PC-3 (cell line): Measurements from ENCODE around the gene ARMCX4. TPM values are rescaled to one million over a fixed set of nuclear protein-coding genes. Genes with fewer than 3 reads are reported as not detected.
"Not testable (repeated sequence)": the region's sequence is repeated elsewhere in the genome, so short reads cannot be mapped to it uniquely, and the experiment has no call there.

Experiments
- ATAC-seq: fragments of 200-7000 bp; cut with Tn5 transposase; 2 replicates; pipeline ENCODE4 v1.9.1; 2020; ENCODE audit warnings: mild to moderate bottlenecking, moderate library complexity
- BruUV-seq: library from RNA; stranded (reverse); fragments of 400-500 nt; replicated peaks from 2 replicates; lab custom pipeline; 2021; lab: Mats Ljungman, UMichigan
- CTCF ChIA-PET: fragments of 300-600 bp; sonication (Branson Sonifier 250); formaldehyde crosslinking; loops from one replicate; lab custom pipeline; 2022; ENCODE audit warnings: antibody characterized with exemption; lab: Charles Lee
- POLR2A ChIA-PET: fragments of 300-600 bp; sonication (Branson Sonifier 250); formaldehyde crosslinking; loops from one replicate; lab custom pipeline; 2022; ENCODE audit warnings: antibody characterized with exemption; ENCODE audit not compliant: unreplicated experiment; lab: Charles Lee
- DNase-seq: peaks from one replicate; pipeline ENCODE4 v3.0.0-alpha.2; 2015
- H2AFZ ChIP-seq: fragments of 300-600 bp; sonication (generic); 2 replicates; pipeline ENCODE4 v1.6.0; 2016; ENCODE audit warnings: antibody characterized with exemption, low read length
- H3F3A ChIP-seq: fragments of 300-600 bp; sonication (generic); one replicate; pipeline ENCODE4 v1.6.0; 2017; ENCODE audit warnings: antibody characterized with exemption, low read length, control low read depth, mild to moderate bottlenecking; ENCODE audit not compliant: unreplicated experiment
- H3K27ac ChIP-seq: fragments of 300-600 bp; sonication (generic); 2 replicates; pipeline ENCODE4 v1.5.1; 2016; ENCODE audit warnings: mild to moderate bottlenecking, low read length
- H3K27me3 ChIP-seq: fragments of 300-600 bp; sonication (generic); 2 replicates; pipeline ENCODE4 v1.6.1; 2016; ENCODE audit warnings: low read length, mixed read lengths
- H3K36me3 ChIP-seq: fragments of 300-600 bp; sonication (generic); 2 replicates; pipeline ENCODE4 v1.6.1; 2016; ENCODE audit warnings: low read depth, mixed run types, low read length, mixed read lengths
- H3K4me1 ChIP-seq: fragments of 300-600 bp; sonication (generic); 2 replicates; pipeline ENCODE4 v1.5.1; 2016; ENCODE audit warnings: low read length; ENCODE audit not compliant: insufficient read depth
- H3K4me2 ChIP-seq: fragments of 300-600 bp; sonication (generic); 2 replicates; pipeline ENCODE4 v1.6.0; 2016; ENCODE audit warnings: low read length
- H3K4me3 ChIP-seq: fragments of 300-600 bp; sonication (generic); 2 replicates; pipeline ENCODE4 v1.5.1; 2016; ENCODE audit warnings: mild to moderate bottlenecking, low read length, mixed read lengths
- H3K79me2 ChIP-seq: fragments of 300-600 bp; sonication (generic); 2 replicates; pipeline ENCODE4 v1.6.1; 2017; ENCODE audit warnings: low read length, mixed read lengths
- H3K9ac ChIP-seq: fragments of 300-600 bp; sonication (generic); 2 replicates; pipeline ENCODE4 v1.6.0; 2016; ENCODE audit warnings: mild to moderate bottlenecking, low read length
- H3K9me2 ChIP-seq: fragments of 300-600 bp; sonication (generic); replicated peaks from 2 replicates; pipeline ENCODE4 v1.6.1; 2016; ENCODE audit warnings: mixed run types, low read length, mixed read lengths
- H3K9me3 ChIP-seq: fragments of 300-600 bp; sonication (generic); 2 replicates; pipeline ENCODE4 v1.6.1; 2016; ENCODE audit warnings: low read length, mixed read lengths
- H4K20me1 ChIP-seq: fragments of 300-600 bp; sonication (generic); 2 replicates; pipeline ENCODE4 v1.6.1; 2016; ENCODE audit warnings: low read length, mixed read lengths
- EZH2 ChIP-seq: fragments of 300-600 bp; sonication (generic); IDR thresholded peaks from one replicate; pipeline ENCODE4 v1.6.1; 2017; ENCODE audit warnings: antibody characterized with exemption, mild to moderate bottlenecking, low read length; ENCODE audit not compliant: unreplicated experiment
- EZH2phosphoT487 ChIP-seq: fragments of 300-600 bp; sonication (generic); IDR thresholded peaks from 2 replicates; pipeline ENCODE4 v1.6.1; 2018; ENCODE audit warnings: mild to moderate bottlenecking, antibody characterized with exemption, low read length, borderline replicate concordance
- intact Hi-C: fragments of 100-400 bp; cut with micrococcal nuclease; formaldehyde crosslinking; loops from 2 replicates; pipeline ENCODE4 v1.9.0; 2023
- total RNA-seq: library from RNA; depleted of rRNA; stranded (reverse); fragments of >200 nt; gene quantifications from 2 replicates; pipeline ENCODE4 v1.2.3, GENCODE V29; 2014
- TF ChIP-seq, protein P1 (sequence below): fragments of 300-600 bp; sonication (generic); conservative IDR thresholded peaks from 2 replicates; pipeline ENCODE4 v1.5.1; 2017; ENCODE audit warnings: antibody characterized with exemption, low read depth, mild to moderate bottlenecking, low read length

The ARMCX4 gene
- total RNA-seq, 1 experiment from 2014 or later, result not detected

DNA sequence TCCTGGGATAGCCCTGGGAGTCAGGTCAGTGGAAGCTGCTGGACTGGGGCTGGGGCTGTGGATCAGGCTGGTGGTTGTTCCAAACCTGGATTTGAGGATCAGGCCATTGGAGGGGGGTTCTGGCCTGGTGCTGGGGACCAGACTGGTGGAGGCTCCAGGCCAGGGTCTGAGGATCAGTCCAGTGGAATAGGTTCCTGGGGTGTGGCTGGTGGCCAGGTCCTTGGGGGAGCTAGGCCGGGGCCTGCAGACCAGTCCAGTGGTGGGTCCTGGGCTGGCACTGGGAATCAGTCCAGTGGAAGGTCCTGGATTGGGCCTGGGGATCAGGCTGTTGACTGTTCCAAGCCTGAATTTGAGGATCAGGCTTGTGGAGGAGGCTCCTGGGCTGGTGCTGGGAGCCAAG lies 8.0 kb downstream of the ARMCX4 start:
- Histone ChIP-seq H3K4me2 (no peak overlapping the region), H3K4me1 (no peaks in the 10 kb centered on the region), H3K4me3 (no peak overlapping the region), H3K36me3 (no peaks in the 10 kb centered on the region), H3K79me2 (no peaks in the 10 kb centered on the region), H3F3A (no peaks in the 10 kb centered on the region), H3K27ac (no peak overlapping the region), H3K9me2 (no peaks in the 10 kb centered on the region), H3K9me3 (no peaks in the 10 kb centered on the region), H3K9ac (no peak overlapping the region), H2AFZ (no peak overlapping the region), H3K27me3 (no peaks in the 10 kb centered on the region), H4K20me1 (no peaks in the 10 kb centered on the region)
- TF ChIP-seq EZH2phosphoT487, result no peak
- TF ChIP-seq EZH2, result no peak
- TF ChIP-seq, protein P1, sequence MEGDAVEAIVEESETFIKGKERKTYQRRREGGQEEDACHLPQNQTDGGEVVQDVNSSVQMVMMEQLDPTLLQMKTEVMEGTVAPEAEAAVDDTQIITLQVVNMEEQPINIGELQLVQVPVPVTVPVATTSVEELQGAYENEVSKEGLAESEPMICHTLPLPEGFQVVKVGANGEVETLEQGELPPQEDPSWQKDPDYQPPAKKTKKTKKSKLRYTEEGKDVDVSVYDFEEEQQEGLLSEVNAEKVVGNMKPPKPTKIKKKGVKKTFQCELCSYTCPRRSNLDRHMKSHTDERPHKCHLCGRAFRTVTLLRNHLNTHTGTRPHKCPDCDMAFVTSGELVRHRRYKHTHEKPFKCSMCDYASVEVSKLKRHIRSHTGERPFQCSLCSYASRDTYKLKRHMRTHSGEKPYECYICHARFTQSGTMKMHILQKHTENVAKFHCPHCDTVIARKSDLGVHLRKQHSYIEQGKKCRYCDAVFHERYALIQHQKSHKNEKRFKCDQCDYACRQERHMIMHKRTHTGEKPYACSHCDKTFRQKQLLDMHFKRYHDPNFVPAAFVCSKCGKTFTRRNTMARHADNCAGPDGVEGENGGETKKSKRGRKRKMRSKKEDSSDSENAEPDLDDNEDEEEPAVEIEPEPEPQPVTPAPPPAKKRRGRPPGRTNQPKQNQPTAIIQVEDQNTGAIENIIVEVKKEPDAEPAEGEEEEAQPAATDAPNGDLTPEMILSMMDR, result no peak
- BruUV-seq, result no TSS peak
- CTCF ChIA-PET, result no interaction called here
- POLR2A ChIA-PET, result no interaction called here
- no peak for ATAC-seq
- DNase-seq, result no peak
- intact Hi-C loops, result no loop called here

GRCh38 chrX:101502929-101503328 lies 17.7 kb downstream of the ARMCX4 start:
- CTCF ChIA-PET, DNase-seq, H3F3A ChIP-seq, H3K9ac ChIP-seq, intact Hi-C loops, POLR2A ChIA-PET, ATAC-seq, H4K20me1 ChIP-seq, H3K27me3 ChIP-seq, H3K36me3 ChIP-seq, H2AFZ ChIP-seq, H3K9me3 ChIP-seq, H3K27ac ChIP-seq, H3K4me3 ChIP-seq, H3K4me2 ChIP-seq, BruUV-seq, H3K79me2 ChIP-seq, H3K4me1 ChIP-seq, H3K9me2 ChIP-seq: not testable (repeated sequence)

DNA sequence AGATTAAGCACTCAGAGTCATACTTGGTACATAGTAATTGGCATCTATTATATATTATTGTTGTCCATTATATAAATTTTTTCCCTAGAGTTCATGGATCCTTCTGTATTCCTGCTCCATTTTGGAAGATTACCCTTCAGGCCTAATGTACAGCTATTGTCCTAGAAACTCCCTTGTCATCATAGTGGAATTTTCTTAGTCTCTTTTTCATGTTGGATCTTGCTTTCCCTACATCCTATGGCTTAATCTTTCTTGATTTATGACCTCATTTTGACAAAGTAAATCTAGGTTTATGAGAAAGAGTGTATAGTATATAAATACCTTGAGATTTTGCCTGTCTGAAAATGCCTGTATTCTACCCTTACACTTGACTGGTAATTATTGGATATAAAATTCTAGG lies 22.1 kb downstream of the ARMCX4 start:
- Histone ChIP-seq H2AFZ (no peak overlapping the region), H3K4me3 (no peak overlapping the region), H3K79me2 (no peaks in the 10 kb centered on the region), H3K9ac (no peak overlapping the region), H3F3A (no peaks in the 10 kb centered on the region), H3K9me3 (no peaks in the 10 kb centered on the region), H3K36me3 (no peaks in the 10 kb centered on the region), H3K4me1 (no peaks in the 10 kb centered on the region), H3K27ac (no peak overlapping the region), H3K4me2 (no peak overlapping the region), H3K9me2 (no peaks in the 10 kb centered on the region), H3K27me3 (no peaks in the 10 kb centered on the region), H4K20me1 (no peaks in the 10 kb centered on the region)
- POLR2A ChIA-PET, result no interaction called here
- TF ChIP-seq EZH2 (no peak), EZH2phosphoT487 (no peak)
- TF ChIP-seq, protein P1, result no peak
- ATAC-seq (no peak), DNase-seq (no peak)
- BruUV-seq, result no TSS peak
- intact Hi-C loops, result no loop called here
- CTCF ChIA-PET, result no interaction called here
